Myometrial cell (primary cell): ENCODE data around the gene OTOS. TPM values are rescaled to one million over a fixed set of nuclear protein-coding genes. Genes with fewer than 3 reads are reported as not detected.

ENCODE experiments used
- total RNA-seq: library from RNA; depleted of rRNA; stranded (reverse); fragments of >200 nt; gene quantifications from 2 replicates; pipeline ENCODE4 v1.2.3, GENCODE V29; 2015

The OTOS gene
- not detected in 2 replicates for total RNA-seq

DNA sequence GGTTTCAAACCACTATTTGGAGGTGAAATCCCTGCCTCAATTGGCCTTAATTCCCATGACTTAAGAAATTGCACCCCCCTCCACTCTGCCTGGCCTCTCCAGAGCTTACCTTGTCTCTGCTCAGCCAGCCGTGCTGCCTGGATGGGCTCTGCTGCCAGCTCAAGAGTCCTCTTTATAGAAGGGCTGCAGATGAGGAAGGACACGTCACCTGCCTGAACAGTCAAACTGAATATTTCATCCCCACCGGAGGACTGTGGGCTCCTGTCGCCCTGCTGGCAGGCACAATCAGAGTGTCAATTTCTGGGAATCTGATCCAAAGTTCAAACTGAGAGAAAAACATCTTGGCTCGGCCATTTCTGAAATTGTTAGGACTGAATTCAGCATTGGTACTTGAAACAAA, at the start of gene OTOS:
OTOS (minus strand) TSS at position 148 of the 400 bp plus-strand sequence. CDS start 332 bp downstream, outside the sequence.

DNA sequence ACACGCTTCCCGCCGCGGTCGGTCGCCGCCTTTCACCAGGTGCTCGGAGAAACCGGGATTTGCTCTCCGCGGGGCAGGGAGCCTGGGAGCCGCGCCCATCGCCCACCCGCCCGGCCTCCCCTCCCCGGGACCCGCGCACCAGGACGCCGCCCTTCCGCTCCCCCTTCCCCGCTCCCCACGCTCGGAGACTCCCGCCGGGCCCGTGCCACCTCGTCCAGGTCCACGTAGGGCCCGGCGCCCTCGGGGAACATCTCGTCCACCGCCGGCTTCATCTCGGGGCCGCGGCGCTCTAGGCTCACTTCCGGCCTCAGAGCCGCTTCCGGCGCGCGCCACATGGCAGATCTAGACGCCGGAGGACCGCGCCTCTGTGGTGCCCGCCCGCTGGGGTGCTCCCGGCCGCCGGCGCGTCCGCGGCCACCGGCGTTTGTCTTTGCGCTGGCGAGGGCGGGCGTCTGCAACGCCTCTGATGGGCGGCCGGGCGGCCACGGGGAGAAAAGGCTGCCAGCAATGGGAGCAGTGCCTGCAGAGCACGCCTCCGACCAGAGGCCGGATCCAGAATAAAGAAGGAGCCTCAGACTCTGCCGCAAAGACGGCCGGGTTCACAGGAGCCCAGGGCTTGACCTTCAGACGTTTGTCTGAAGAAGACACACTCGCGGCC, 4.3 kb downstream of the OTOS start, which contains the start of gene COPS9:
COPS9 (minus strand) TSS at position 293 of the 658 bp plus-strand sequence; CDS start at position 272, 21 bp downstream.

Other genes with a start within 250 kb of the OTOS start
- 174 and 258 TPM in 2 replicates for gene NDUFA10, start 115.3 kb downstream of the OTOS start, total RNA-seq
- not detected in 2 replicates for gene OR6B2, start 110.2 kb downstream of the OTOS start, total RNA-seq
- not detected in 2 replicates for gene OR6B3, start 87.1 kb downstream of the OTOS start, total RNA-seq
- gene COPS9, start 4.4 kb downstream of the OTOS start, total RNA-seq, result 139 and 147 TPM in 2 replicates